Prostate gland (tissue), 2 donors: Measurements from ENCODE around the gene CREG1.

Experiments used
- CTCF ChIP-seq, 4 experiments: fragments of 200-600 bp in 2 of 4; fragments of 450-650 bp in 2 of 4; sonication (generic) in 2 of 4; IDR thresholded peaks; 1 replicate in 3 of 4; 2 replicates in 1 of 4; pipeline ENCODE4 v1.5.1; 2016 to 2019; ENCODE audit warnings: antibody characterized with exemption in 4 of 4, mild to moderate bottlenecking in 2 of 4, moderate library complexity in 2 of 4
- POLR2A ChIP-seq: fragments of 450-650 bp; IDR thresholded peaks from one replicate; pipeline ENCODE4 v1.6.1; 2016; ENCODE audit warnings: antibody characterized with exemption, mild to moderate bottlenecking
- POLR2AphosphoS5 ChIP-seq: sonication (generic); formaldehyde crosslinking; IDR thresholded peaks from one replicate; pipeline ENCODE4 v1.6.1; 2017; ENCODE audit warnings: antibody characterized with exemption

- no peak for TF ChIP-seq POLR2AphosphoS5
- no peak for TF ChIP-seq POLR2A
- no peak for TF ChIP-seq CTCF (IDR thresholded peaks at IDR 0.05)
These were observed 51.4 kb downstream of the CREG1 start for GRCh38 chr1:167502192-167502551.
